Activated CD4-positive, alpha-beta T cell treated with anti-CD3 and anti-CD28 coated beads, Interleukin-2, amount 50 U/mL, for 4 hours (primary cell): ENCODE measurements around the gene DAGLA.

Experiments
- DNase-seq, 2 experiments: peaks; one replicate each; pipeline ENCODE4 v3.0.0-alpha.2; 2020

The DAGLA gene

DNA sequence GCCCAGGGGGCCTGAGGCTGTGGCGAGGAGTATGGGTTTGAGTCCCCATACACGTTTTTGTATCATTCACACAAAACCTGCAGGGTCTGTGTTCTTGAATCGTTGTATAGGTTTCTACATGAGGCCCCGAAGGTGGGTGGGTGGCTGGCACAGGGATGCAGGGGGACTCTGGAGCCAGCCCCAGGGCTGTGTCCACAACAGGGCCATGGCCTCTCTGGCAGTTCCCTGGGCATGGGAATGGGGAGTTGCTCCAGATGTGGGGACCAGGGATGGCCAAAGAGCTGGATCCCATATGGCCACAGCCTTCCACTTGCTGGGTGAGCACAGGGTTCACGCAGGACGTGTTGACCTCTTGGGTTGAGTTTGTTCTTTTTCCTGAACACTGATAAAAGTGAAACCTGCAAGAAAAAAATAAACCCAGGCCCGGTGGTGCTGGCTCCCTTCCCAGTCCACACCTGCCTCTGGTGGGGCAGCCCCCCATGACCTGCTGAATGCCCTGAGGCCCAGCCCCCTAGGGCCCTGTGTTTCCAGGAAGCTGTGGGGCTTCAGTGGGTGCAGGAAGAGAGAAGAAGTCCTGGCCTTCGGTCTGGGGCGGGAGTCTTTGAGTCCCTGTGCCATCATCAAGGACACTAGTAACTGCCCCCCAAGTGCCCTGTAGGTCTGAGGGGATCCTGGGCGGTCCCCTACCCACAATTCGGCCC is 88.3 kb downstream of the DAGLA start:
- DNase-seq: no peak

DNA sequence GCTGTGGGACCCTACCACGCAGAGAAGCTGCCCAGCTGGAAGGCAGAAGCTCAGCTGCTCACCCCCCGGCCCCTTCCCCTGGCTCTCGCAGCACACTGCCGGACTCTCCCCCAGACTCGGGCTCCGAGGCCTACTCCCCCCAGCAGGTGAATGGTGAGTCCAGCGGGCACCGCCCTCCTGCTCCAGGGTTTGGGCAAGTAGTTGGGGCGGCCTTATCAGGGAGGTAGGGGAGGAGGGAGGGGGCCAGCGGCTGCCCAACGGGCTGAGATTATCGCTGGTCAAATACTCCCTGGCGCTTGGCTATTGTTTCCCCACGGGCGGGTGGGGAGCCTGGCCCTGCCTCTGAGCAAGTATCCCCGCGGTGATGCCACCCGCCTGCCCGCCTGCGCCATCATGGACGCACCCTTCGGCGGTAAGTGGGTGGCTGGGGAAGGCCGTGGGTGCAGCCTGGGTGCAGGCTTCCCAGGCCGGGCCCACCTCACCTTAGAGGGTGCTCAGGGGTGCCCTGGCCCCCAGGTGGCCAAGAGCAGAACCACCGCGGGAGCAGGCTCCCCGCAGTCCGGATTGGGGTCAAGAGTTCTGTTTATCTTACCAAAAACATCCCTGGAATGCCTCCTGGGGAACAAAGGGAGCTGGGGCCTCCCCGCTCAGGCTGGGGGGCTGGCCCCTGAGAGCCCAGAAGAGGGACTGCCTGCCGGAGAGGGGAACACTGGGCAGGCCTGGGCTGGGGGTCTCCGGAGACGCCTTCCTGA is 89.2 kb downstream of the DAGLA start:
- DNase-seq: no peak

DNA sequence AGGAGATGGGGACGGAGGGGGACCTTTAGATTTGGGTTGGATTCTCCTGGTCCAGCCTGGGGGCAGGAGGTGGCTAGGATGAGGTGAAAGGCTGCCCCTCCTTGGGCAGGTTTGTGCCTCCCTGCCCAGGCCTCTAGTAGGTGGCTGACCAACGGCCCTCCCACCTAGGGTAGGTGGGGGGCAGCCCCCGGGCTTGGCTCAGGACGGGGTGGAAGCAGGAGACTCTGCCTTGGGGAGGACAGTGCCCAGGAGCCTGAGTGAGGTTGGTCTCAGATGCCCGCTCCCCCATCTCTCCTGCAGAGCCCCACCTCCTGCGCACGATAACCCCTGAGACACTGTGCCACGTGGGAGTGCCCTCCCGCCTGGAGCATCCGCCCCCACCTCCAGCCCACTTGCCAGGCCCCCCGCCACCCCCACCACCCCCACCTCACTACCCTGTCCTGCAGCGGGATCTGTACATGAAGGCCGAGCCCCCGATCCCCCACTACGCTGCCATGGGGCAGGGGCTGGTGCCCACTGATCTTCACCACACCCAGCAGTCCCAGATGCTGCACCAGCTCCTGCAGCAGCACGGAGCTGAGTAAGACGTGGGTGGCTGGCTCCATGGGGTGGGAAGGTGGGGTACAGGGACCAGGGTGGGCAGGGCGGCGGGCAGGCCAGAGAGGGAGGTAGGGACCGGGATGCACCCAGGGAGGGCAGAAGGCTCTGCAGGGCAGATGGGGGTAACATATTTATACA is 89.9 kb downstream of the DAGLA start:
- no peak for DNase-seq

DNA sequence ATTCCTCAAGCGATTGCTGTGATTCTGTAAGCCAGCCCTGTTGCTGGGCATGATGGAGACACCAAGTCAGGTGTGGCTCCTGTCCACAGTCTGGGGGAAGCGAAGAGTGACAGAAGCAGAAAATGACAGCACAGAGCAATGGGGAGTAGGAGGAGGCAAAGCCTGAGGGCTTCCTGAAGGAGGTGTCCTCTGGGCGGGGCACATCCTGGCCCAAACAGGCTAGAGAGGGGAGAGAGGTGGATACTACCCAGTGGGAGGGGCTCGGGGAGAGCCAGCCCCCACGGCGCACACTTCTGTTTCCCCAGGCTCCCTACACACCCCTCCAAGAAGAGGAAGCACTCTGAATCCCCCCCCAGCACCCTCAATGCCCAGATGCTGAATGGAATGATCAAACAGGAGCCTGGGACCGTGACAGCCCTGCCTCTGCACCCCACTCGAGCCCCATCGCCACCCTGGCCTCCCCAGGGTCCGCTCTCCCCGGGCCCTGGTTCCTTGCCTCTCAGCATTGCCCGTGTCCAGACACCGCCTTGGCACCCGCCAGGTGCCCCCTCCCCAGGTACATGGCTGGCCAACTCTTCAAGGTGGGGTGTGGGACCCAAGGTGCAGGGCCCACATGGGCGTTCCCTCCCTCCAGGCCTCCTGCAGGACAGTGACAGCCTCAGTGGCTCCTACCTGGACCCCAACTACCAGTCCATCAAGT is 91.2 kb downstream of the DAGLA start:
- DNase-seq: no peak

DNA sequence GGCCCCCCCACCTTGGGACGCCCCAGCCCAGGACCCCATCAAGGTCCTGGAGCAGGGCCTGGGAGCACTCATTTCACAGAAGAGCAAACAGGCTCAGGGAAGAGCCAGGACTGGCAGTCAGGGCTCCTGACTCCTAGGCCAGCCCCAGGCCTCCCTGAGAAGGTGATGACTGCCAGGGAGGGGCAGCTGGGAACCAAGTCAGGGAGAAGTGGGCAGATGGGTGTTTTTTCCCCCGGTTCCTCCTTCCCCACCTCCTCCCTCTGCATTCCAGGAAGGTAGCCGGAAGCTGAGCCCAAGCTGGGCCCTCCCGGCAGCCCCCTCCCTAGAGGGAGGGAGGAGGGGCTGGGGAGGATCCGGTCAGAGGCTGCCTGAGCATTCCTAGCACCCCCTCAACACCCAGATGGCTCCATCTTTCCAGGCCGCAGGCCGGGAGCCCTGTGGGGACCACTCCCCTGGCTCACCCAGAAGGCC is 91.8 kb downstream of the DAGLA start:
- no peak for DNase-seq

DNA sequence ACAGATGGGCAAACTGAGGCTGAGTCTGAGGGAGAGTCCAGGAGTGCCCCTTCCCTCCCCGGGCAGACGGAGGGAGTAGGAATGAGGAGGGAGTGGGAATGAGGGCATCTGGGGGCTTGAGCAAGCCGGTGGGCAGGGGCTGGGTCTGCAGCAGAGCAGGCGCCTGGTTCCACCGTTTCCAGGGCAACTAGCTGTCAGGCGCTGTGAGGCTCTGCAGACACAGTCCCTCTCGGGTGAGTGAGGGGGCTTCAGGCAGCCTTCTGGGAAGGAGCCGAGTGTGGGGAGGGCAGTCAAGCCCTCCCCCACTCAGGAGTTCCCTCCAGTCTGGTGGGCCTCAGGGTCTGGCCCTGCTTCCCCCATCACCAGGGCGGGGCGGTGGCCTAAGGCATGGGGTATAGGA is 93.2 kb downstream of the DAGLA start:
- no peak for DNase-seq

DNA sequence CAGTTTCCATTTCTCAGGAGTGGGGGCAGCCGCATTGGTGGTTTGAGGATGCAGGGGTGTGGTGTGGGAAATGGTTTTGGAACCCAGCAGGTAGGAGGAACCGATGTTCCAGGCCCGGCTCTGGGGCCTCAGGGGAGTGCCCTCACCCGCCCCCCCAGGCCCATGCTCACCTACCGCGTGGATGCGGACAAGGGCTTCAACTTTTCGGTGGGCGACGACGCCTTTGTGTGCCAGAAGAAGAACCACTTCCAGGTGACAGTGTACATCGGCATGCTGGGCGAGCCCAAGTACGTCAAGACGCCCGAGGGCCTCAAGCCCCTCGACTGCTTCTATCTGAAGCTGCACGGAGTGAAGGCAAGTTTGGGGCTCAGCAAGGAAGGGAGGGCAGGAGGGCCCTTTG is 93.6 kb downstream of the DAGLA start:
- DNase-seq: no peak

DNA sequence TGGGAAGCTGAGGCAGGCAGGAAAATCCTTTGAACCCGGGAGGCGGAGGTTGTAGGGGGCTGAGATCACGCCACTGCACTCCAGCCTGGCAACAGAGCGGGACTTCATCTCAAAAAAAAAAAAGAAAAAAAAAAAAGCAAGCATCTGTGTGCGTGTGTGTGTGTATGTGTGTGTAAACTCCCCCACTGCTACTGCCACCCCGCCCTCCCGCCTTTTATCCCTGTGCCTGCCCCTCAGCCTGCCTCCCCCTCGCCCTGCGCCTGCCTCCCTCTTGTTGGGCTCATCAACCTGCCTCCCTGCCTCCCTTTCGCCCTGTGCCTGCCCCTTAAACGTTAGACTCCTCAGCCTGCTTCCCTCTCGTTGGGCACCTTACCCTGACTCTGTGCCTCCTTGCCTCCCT is 94.2 kb downstream of the DAGLA start:
- no peak for DNase-seq

DNA sequence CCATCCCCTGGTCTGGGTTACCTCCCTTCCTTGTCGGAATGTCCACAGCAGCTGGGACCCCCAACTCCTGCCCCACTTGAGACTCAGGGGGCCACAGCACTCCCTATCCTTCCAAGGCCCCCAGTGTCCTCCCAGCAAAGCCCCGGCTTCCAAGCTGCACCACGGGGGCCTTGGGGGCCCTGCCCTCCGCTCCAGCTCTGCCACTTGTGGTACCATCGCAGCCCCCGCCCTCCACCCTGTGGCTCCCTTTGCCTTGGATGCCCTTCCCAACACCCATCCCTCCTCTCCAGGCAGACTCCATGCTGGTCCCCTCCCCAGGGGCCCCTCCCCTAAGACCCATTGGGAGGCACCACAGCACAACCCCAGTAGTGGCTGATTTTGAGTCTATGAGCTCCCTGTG is 94.9 kb downstream of the DAGLA start:
- no peak for DNase-seq

DNA sequence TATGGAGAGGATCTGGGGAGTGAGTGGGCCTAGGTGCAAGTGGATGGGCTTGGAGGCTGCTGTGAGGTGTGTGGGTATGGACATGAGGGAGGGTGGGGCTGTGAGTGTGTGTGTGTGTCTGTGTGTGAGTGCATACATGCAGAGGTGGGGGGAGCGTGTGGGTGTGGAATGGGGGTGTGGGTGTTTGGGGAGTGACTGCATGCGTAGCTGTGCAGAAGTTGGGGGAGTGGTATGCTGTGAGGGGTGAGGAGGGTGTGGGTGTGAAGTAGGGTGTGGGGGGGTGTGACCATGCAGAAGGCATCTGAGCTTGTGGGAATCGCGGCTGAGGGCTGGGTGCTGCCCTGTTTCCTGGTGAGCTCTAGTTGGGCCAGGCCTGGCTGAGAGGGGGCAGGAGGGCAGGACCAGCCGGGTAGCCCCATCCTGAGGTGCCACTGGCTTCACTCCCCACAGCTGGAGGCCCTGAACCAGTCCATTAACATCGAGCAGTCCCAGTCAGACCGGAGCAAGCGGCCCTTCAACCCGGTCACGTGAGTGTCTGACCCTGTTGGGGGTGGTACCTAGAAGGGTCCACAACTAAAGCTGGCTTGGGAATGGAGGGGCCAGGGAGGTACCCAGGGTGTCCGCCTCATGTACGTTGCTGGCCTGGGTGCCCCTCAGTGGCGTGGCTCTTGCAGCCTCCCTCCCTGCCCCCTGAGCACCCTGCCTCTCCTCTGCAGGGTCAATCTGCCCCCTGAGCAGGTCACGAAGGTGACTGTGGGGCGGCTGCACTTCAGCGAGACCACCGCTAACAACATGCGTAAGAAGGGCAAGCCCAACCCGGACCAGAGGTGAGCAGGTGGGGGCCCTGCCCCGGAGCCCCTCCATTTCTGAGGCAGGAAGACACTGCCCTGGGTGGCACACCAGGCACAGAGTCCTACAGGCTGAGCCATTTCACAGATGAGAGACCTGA is 95.7 kb downstream of the DAGLA start:
- no peak for DNase-seq

DNA sequence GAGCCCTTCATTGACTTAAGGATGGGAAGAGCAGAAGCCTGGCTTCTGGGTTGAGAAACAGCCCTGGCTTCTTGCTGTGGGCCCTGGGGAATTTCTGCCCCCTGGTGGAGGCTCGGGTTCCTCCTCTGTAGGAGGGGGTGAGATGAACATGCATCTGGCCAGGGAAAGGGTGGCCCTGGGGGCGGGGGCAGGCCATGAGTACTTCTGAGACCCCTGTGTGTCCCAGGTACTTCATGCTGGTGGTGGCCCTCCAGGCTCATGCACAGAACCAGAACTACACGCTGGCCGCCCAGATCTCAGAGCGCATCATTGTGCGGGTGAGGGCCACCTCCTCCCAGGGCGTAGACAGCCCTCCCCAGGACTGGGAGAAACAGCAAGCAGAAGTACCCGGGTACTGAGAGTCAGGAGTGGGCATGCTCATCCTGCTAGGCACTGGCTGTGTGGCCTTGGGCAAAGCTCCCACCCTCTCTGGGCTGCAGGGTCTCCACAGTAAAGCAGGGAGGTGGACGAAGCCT is 96.4 kb downstream of the DAGLA start:
- peak; percentile 44 to 50 for DNase-seq

DNA sequence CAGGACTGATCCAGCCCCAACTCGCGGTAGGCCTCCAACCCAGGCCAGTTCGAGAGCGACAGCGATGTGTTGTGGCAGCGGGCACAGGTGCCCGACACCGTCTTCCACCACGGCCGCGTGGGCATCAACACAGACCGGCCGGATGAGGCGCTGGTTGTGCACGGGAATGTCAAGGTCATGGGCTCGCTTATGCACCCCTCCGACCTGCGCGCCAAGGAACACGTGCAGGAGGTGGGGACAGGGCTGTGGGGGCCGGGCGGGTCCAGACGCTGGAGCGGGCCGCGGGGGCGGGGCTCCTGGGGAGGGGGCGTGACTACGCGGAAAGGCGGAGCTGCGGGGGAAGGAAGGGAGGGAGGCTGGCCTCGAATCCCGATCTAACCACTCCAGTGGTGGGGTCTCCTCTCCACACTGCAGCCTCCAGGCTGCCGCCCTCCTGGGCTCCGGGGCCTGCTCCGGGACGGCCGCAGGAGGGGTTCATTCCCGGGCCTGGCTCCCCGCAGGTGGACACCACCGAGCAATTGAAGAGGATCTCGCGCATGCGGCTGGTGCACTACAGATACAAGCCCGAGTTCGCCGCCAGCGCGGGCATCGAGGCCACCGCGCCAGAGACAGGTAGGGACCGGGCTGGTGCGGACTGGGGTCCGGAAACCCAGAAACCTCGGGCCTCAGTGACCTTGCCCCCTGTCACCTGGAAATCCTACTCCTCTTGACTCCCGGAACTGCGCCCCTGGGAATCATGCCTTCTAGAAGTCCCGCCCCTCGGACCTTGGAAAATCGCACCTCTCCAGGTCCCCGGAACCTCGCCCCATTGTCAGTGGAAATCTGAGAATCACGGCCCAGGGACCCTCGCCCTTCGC is 97.3 kb downstream of the DAGLA start:
- DNase-seq: peak; percentile 42 to 52

DNA sequence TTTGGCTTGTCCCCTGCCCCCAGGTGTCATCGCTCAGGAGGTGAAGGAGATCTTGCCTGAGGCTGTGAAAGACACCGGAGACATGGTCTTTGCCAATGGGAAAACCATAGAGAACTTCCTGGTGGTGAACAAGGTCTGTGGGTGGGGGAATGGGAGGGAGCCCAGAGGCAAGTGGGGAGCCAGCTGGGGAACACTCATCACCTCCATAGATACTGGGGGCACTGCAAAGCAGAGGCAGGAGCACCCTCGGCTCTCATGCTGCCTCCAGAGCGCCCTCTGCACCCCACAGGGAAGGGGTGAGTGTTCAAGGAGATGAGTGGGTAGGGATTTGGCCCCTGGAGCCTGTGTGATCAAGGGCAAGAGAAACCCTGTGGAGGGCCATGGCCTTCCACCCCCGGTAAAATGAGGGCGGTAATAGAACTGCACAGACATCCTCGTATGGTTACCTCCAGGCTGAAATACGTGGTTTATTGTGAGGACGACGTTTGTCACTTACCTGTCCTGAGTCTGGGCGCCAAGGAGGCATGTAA is 98.2 kb downstream of the DAGLA start:
- no peak for DNase-seq

DNA sequence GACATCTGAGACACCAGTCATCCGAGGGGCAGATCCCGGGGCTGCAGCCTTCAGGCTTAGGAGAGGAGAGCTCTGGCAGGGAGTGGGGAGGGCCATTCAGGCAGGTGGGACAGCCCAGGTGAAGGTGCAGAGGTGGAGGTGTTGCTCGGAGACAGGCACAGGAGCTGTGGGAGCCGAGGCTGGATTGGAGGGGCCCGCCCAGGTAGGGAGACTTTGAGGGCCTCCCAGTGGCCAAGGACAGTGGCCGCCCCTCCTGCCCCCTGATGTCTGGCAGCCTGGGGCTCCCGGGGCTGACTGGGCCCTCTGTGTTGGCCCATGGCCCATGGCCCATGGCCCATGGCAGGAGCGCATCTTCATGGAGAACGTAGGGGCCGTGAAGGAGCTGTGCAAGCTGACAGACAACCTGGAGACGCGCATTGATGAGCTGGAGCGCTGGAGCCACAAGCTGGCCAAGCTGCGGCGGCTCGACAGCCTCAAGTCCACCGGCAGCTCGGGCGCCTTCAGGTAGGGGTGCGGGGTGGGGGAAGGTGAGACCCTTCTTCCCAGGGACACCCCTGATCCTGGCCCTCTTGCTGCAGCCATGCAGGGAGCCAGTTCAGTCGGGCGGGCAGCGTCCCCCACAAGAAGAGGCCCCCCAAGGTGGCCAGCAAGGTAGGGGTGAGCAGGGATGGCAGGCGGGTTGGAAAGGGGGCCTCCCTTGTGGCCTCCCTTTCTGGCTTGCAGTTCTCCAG is 98.9 kb downstream of the DAGLA start:
- no peak for DNase-seq

DNA sequence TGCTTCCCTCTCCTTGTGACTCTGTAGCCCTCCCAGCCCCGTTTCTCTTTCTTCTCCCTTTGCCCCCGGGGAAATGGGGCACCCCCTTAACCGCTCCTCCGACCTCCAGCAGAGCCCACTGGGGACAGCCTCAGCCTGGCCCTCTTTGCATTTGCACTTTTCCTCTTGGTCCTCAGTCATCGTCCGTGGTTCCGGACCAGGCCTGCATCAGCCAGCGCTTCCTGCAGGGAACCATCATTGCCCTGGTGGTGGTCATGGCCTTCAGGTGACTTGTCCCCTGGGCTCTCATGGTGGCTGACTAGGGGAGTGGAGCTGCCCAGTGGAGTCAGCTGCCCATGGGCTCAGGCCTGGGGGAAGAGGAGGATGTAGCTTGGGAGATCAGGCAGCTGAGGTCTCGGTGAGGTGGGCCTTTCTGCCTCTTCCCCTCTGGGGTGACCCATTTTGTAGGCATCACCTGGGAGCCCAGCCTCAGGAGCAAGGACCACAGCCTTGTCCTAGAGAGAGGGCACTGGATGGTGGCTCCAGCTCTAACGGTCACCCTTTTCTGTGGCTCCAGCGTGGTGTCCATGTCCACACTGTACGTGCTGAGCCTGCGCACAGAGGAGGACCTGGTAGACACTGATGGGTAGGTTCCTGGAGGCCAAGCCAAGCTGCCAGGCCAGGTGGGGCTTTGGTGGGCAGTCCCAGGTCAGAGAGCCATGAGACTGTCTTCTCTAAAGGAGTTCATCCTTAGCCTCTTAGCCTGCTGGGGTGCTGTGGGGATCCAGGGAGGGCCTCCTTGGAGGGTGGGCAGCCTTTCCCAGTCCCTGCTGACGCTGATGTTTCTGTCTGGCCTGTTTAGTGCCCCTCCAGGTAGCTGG is 99.7 kb downstream of the DAGLA start:
- no peak for DNase-seq

DNA sequence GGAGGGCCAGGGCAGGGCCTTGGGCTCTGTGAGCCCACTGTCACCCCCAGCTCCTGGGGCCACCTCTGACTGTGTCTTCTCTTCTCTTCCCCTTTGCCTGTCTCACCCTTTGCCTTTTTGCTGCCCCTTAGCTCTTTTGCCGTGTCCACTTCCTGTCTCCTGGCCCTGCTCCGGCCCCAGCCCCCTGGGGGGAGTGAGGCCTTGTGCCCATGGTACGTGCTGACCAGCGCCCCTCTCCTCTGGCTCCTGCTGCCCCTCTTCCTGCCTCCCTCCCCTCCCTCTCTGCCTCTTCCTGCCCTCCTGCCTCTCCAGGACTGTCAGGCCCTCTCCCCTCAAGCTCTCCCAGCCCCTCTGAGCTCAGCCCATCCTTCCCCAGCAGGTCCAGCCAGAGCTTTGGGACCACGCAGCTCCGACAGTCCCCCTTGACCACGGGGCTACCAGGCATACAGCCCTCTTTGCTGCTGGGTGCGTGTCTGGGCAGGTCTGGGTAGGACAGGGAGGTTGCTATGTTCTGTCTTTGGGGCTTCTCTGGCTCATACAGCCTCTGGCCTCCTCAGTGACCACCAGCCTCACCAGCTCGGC is 100.5 kb downstream of the DAGLA start:
- DNase-seq: no peak

DNA sequence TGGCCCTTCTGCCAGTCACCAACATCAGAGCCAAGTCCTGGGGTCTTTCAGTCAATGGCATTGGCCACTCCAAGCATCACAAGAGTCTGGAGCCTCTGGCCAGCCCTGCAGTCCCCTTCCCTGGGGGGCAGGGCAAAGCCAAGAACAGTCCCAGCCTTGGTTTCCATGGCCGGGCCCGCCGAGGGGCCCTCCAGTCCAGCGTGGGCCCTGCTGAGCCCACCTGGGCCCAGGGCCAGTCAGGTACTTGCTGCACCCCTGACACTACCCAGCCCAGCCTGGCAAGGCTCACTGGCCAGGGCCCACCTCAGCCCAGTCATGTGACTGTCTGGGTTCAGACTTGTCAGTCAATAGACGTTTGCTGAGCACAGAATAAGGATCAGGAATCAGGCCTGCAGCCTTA is 101.4 kb downstream of the DAGLA start:
- no peak for DNase-seq

DNA sequence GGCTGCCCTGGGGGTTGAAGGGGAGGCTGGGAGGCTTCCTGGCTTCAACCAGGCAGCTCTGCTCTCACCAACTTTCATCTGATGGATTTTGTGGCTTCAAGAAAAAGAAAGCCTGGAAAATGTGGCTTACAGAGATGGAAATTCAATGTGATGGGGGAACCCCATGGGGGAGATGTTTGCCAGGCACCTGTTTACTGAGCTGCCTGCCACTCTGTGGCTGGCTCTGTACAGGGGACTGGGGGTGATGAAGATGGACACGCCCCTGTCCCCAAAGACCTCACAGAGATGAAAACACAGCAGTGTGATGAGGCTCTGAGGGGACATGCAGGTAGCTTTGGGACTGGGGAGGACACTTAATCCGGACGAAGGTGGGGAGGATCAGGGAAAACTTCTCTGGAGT is 102.1 kb downstream of the DAGLA start:
- no peak for DNase-seq
